ENCODE data around the gene ATAD5.

The ATAD5 gene

GRCh38 chr17:30816165-30816564 is 15.6 kb upstream of the ATAD5 start:
- DNase-seq (ENCODE audit: low read depth), result no peak

GRCh38 chr17:30819971-30820705 is 11.6 kb upstream of the ATAD5 start:
- no peak for TF ChIP-seq MYC (IDR thresholded peaks at IDR 0.05; ENCODE audit: low read depth, low read length)
- no peak for TF ChIP-seq POLR2A (IDR thresholded peaks at IDR 0.05; ENCODE audit: extremely low read depth, insufficient read length)
- no peak for TF ChIP-seq CTCF (IDR thresholded peaks at IDR 0.05; ENCODE audit: low read depth, low read length)
- H3K4me3 ChIP-seq (ENCODE audit: low read depth, low read length), result peak overlapping the region; percentile 11
- peak; percentile 64 for DNase-seq (ENCODE audit: low read depth)

More at GRCh38 chr17:30816165-30816564, 15.6 kb upstream of the ATAD5 start:
- no peak overlapping the region for H3K4me3 ChIP-seq (ENCODE audit: low read depth, low read length)
- no peak for TF ChIP-seq MYC (IDR thresholded peaks at IDR 0.05; ENCODE audit: low read depth, low read length)
- no peak for TF ChIP-seq CTCF (IDR thresholded peaks at IDR 0.05; ENCODE audit: low read depth, low read length)
- no peak for TF ChIP-seq MAX (IDR thresholded peaks at IDR 0.05; ENCODE audit: low read depth, low read length)
- TF ChIP-seq POLR2A (IDR thresholded peaks at IDR 0.05; ENCODE audit: extremely low read depth, insufficient read length), result no peak

- H3K4me3 ChIP-seq (ENCODE audit: low read depth, low read length), result peak overlapping the region; percentile 87
- TF ChIP-seq POLR2A (IDR thresholded peaks at IDR 0.05; ENCODE audit: extremely low read depth, insufficient read length), result no peak
- no peak for TF ChIP-seq MYC (IDR thresholded peaks at IDR 0.05; ENCODE audit: low read depth, low read length)
- TF ChIP-seq MAX (IDR thresholded peaks at IDR 0.05; ENCODE audit: low read depth, low read length), result no peak
- no peak for TF ChIP-seq CTCF (IDR thresholded peaks at IDR 0.05; ENCODE audit: low read depth, low read length)
- peak; percentile 41 for DNase-seq (ENCODE audit: low read depth)
Observed at GRCh38 chr17:30821871-30822723, 9.7 kb upstream of the ATAD5 start.

- peak overlapping the region; percentile 87 for H3K4me3 ChIP-seq (ENCODE audit: low read depth, low read length)
- DNase-seq (ENCODE audit: low read depth), result peak; percentile 34
Observed at GRCh38 chr17:30822919-30823318, 8.8 kb upstream of the ATAD5 start.

- H3K4me3 ChIP-seq (ENCODE audit: low read depth, low read length), result peak overlapping the region; percentile 87
- DNase-seq (ENCODE audit: low read depth), result no peak
- TF ChIP-seq MYC (IDR thresholded peaks at IDR 0.05; ENCODE audit: low read depth, low read length), result no peak
- TF ChIP-seq MAX (IDR thresholded peaks at IDR 0.05; ENCODE audit: low read depth, low read length), result no peak
- TF ChIP-seq CTCF (IDR thresholded peaks at IDR 0.05; ENCODE audit: low read depth, low read length), result no peak
- TF ChIP-seq POLR2A (IDR thresholded peaks at IDR 0.05; ENCODE audit: extremely low read depth, insufficient read length), result no peak
Observed at GRCh38 chr17:30823421-30823820, 8.3 kb upstream of the ATAD5 start.

- peak; percentile 65 for DNase-seq (ENCODE audit: low read depth)
Observed at GRCh38 chr17:30824002-30824355, 7.8 kb upstream of the ATAD5 start.

More at GRCh38 chr17:30824002-30824355, 7.8 kb upstream of the ATAD5 start:
- no peak for TF ChIP-seq POLR2A (IDR thresholded peaks at IDR 0.05; ENCODE audit: extremely low read depth, insufficient read length)
- TF ChIP-seq CTCF (IDR thresholded peaks at IDR 0.05; ENCODE audit: low read depth, low read length), result no peak
- TF ChIP-seq MAX (IDR thresholded peaks at IDR 0.05; ENCODE audit: low read depth, low read length), result no peak
- no peak for TF ChIP-seq MYC (IDR thresholded peaks at IDR 0.05; ENCODE audit: low read depth, low read length)
- peak overlapping the region; percentile 87 for H3K4me3 ChIP-seq (ENCODE audit: low read depth, low read length)

All from NB4 (cell line).